MM.1S (cell line): ENCODE data around the gene TRIM38.

ENCODE experiments used
- DNase-seq: peaks from one replicate; pipeline ENCODE4 v3.0.0-alpha.2; 2015
- H2AFZ ChIP-seq: fragments of 300-600 bp; sonication (generic); 2 replicates; pipeline ENCODE4 v1.6.0; 2016; ENCODE audit warnings: antibody characterized with exemption, low read length
- H3F3A ChIP-seq: fragments of 300-600 bp; sonication (generic); 2 replicates; pipeline ENCODE4 v1.6.1; 2016; ENCODE audit warnings: mild to moderate bottlenecking, antibody characterized with exemption, low read length, moderate library complexity, mixed read lengths; ENCODE audit not compliant: insufficient read depth
- H3K27ac ChIP-seq: fragments of 300-600 bp; sonication (generic); 2 replicates; pipeline ENCODE4 v1.5.1; 2016; ENCODE audit warnings: mild to moderate bottlenecking, low read length
- H3K27me3 ChIP-seq: fragments of 300-600 bp; sonication (generic); replicated peaks from 2 replicates; pipeline ENCODE4 v1.6.0; 2016; ENCODE audit warnings: low read length; ENCODE audit not compliant: insufficient read depth
- H3K36me3 ChIP-seq: fragments of 300-600 bp; sonication (generic); replicated peaks from 2 replicates; pipeline ENCODE4 v1.6.1; 2016; ENCODE audit warnings: mild to moderate bottlenecking, low read length, mixed read lengths; ENCODE audit not compliant: insufficient read depth
- H3K4me1 ChIP-seq: fragments of 300-600 bp; sonication (generic); 2 replicates; pipeline ENCODE4 v1.6.1; 2016; ENCODE audit warnings: low read length, mixed read lengths
- H3K4me2 ChIP-seq: fragments of 300-600 bp; sonication (generic); 2 replicates; pipeline ENCODE4 v1.6.0; 2016; ENCODE audit warnings: low read depth, low read length
- H3K4me3 ChIP-seq: fragments of 300-600 bp; sonication (generic); 2 replicates; pipeline ENCODE4 v1.5.1; 2016; ENCODE audit warnings: low read length, mixed read lengths
- H3K79me2 ChIP-seq: fragments of 300-600 bp; sonication (generic); 2 replicates; pipeline ENCODE4 v1.6.1; 2016; ENCODE audit warnings: mixed run types, low read length, mixed read lengths
- H3K9ac ChIP-seq: fragments of 300-600 bp; sonication (generic); 2 replicates; pipeline ENCODE4 v1.6.1; 2016; ENCODE audit warnings: low read length, mixed read lengths
- H3K9me2 ChIP-seq: fragments of 300-600 bp; sonication (generic); replicated peaks from 2 replicates; pipeline ENCODE4 v1.6.1; 2016; ENCODE audit warnings: mild to moderate bottlenecking, low read length, mixed read lengths; ENCODE audit not compliant: insufficient read depth
- H3K9me3 ChIP-seq: fragments of 300-600 bp; sonication (generic); replicated peaks from 2 replicates; pipeline ENCODE4 v1.6.1; 2016; ENCODE audit warnings: mild to moderate bottlenecking, low read length, mixed read lengths; ENCODE audit not compliant: insufficient read depth
- H4K20me1 ChIP-seq: fragments of 300-600 bp; sonication (generic); 2 replicates; pipeline ENCODE4 v1.6.1; 2016; ENCODE audit warnings: mild to moderate bottlenecking, low read length, moderate library complexity, mixed read lengths; ENCODE audit not compliant: insufficient read depth
- EZH2 ChIP-seq: fragments of 300-600 bp; sonication (generic); optimal IDR thresholded peaks from 2 replicates; pipeline ENCODE3; 2017; ENCODE audit warnings: low read depth, mild to moderate bottlenecking, antibody characterized with exemption, low read length, mixed read lengths
- EZH2phosphoT487 ChIP-seq: fragments of 300-600 bp; sonication (generic); IDR thresholded peaks from 2 replicates; pipeline ENCODE4 v1.6.1; 2018; ENCODE audit warnings: antibody characterized with exemption, low read length
- TF ChIP-seq, protein P1 (sequence below): fragments of 300-600 bp; sonication (generic); IDR thresholded peaks from 2 replicates; pipeline ENCODE4 v1.5.1; 2016; ENCODE audit warnings: antibody characterized with exemption, low read length, mixed read lengths

The TRIM38 gene

DNA sequence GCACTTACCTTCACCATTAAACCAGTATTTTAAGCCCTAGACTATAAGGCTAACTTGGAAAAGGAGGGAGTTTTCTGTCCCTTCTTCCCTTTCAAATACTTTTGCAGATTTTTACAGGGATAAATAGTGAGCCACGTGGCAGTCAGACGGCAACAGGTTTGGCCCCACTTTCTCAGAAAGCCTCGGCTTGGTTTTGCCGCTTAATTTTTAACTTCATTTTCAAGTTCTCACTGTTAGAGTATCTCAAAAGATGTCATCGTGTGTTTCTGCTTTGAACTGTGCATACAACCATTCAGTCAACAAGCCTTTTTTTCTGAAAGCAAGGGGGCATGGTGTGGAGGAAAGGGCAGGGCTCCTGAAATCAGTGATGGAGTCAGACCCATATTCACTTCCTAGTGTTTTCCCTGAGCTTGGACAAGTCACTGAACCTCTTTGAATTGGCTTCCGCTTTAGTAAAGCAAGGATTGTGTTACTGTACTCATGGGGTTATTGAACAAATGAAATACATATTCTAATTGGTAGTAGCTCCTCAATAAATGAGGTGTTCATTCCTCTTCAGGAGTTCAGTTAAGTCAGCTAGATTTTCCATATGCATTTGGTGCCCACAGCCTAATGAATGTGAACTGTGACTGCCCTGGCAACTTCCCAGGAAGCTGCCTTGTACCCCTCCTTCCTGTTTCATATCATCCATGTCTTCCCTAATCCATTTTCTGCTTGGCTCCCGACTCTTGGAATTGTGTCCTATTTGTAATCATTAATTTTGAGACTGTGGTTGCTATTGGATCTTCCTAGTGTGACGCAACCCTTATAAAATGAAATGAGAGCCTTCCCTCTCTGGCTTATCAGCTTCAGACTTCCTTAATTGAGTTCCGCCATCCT is 31.8 kb upstream of the TRIM38 start, which contains the start of gene SLC17A2:
Gene SLC17A2, minus strand, starts transcription at position 160 of the 879 bp plus-strand sequence. CDS start 4,895 bp downstream, outside the sequence.
- H3K36me3 ChIP-seq: no peaks in the 10 kb centered on the region
- H3K4me3 ChIP-seq: no peak within 1 kb of the TSS
- H4K20me1 ChIP-seq: no peaks in the 10 kb centered on the region
- H3K4me1 ChIP-seq: no peaks in the 10 kb centered on the region
- H3K79me2 ChIP-seq: no peaks in the 10 kb centered on the region
- H3K9ac ChIP-seq: no peak within 1 kb of the TSS
- no peak within 1 kb of the TSS for H3K27ac ChIP-seq
- TF ChIP-seq EZH2: no peak
- TF ChIP-seq, protein P1, sequence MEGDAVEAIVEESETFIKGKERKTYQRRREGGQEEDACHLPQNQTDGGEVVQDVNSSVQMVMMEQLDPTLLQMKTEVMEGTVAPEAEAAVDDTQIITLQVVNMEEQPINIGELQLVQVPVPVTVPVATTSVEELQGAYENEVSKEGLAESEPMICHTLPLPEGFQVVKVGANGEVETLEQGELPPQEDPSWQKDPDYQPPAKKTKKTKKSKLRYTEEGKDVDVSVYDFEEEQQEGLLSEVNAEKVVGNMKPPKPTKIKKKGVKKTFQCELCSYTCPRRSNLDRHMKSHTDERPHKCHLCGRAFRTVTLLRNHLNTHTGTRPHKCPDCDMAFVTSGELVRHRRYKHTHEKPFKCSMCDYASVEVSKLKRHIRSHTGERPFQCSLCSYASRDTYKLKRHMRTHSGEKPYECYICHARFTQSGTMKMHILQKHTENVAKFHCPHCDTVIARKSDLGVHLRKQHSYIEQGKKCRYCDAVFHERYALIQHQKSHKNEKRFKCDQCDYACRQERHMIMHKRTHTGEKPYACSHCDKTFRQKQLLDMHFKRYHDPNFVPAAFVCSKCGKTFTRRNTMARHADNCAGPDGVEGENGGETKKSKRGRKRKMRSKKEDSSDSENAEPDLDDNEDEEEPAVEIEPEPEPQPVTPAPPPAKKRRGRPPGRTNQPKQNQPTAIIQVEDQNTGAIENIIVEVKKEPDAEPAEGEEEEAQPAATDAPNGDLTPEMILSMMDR: no peak
- no peak within 1 kb of the TSS for H3K4me2 ChIP-seq
- H3F3A ChIP-seq: no peaks in the 10 kb centered on the region
- H3K27me3 ChIP-seq: no peaks in the 10 kb centered on the region
- H3K9me3 ChIP-seq: no peaks in the 10 kb centered on the region
- DNase-seq: no peak
- H3K9me2 ChIP-seq: no peaks in the 10 kb centered on the region
- no peak within 1 kb of the TSS for H2AFZ ChIP-seq

DNA sequence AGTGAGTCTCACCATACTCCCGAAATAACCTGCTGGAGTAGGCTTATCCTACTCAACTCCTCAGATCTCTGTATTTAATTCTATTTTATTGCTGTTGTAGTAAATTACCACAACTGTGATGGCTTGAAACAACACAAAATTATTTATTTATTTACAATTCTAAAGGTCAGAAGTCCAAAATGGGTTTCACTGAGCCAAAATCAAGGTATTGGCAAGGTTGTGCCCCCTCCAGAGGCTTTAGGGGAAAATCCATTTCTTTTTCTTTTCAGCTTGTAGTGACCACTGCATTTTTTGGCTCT is 31.2 kb upstream of the TRIM38 start:
- H3K27ac ChIP-seq: no peak overlapping the region
- H3K36me3 ChIP-seq: no peaks in the 10 kb centered on the region
- no peaks in the 10 kb centered on the region for H3K9me3 ChIP-seq
- DNase-seq: no peak
- no peak overlapping the region for H3K4me3 ChIP-seq
- H2AFZ ChIP-seq: no peak overlapping the region
- no peaks in the 10 kb centered on the region for H3K4me1 ChIP-seq
- TF ChIP-seq EZH2phosphoT487 (no peak), EZH2 (no peak)
- TF ChIP-seq, protein P1: no peak
- no peaks in the 10 kb centered on the region for H3K79me2 ChIP-seq
- no peak overlapping the region for H3K9ac ChIP-seq
- no peak overlapping the region for H3K4me2 ChIP-seq
- no peaks in the 10 kb centered on the region for H3F3A ChIP-seq
- no peaks in the 10 kb centered on the region for H3K9me2 ChIP-seq
- H4K20me1 ChIP-seq: no peaks in the 10 kb centered on the region
- no peaks in the 10 kb centered on the region for H3K27me3 ChIP-seq

DNA sequence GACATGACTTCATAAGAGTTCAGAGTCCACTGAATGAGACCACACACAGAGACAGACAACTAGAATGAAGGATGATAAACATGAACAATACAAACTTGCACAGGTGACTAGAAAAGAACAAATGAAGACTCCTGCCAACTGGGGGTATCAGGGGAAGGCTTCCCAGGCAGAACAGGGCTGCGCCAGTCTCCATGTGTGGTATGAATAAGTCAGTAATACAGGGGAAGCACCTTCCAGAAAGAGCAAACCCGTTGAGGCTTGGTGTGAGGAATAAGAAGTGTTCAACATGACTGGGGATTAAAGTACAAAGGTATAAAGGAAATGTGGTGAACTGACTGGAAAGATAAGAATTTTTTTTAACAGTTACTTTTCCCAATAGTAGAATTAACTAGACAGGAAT is 28.4 kb upstream of the TRIM38 start:
- Histone ChIP-seq H3K4me2 (no peak overlapping the region), H3K27me3 (no peaks in the 10 kb centered on the region), H3K4me3 (no peak overlapping the region), H3K36me3 (no peaks in the 10 kb centered on the region), H4K20me1 (no peaks in the 10 kb centered on the region), H3K9me3 (no peaks in the 10 kb centered on the region), H3K9ac (no peak overlapping the region), H3K27ac (no peak overlapping the region), H3K79me2 (no peaks in the 10 kb centered on the region), H2AFZ (no peak overlapping the region), H3F3A (no peaks in the 10 kb centered on the region), H3K4me1 (no peaks in the 10 kb centered on the region), H3K9me2 (no peaks in the 10 kb centered on the region)
- TF ChIP-seq EZH2 (no peak), EZH2phosphoT487 (no peak)
- TF ChIP-seq, protein P1: no peak
- DNase-seq: no peak
